Natural killer cell (primary cell): ENCODE measurements around the gene FTCDNL1. TPM values are rescaled to one million over a fixed set of nuclear protein-coding genes. Genes with fewer than 3 reads are reported as not detected.

Experiments used
- ATAC-seq, 3 donors: fragments of 150-1000 bp in 2 of 3; fragments of 200-7000 bp in 1 of 3; cut with Tn5 transposase; 1 replicate in 1 of 3; 2 replicates in 2 of 3; pipeline ENCODE4 v1.10.0; 2021; ENCODE audit warnings: mild to moderate bottlenecking in 2 of 3, moderate library complexity in 2 of 3
- DNase-seq, 2 donors: peaks; one replicate each; pipeline versions ENCODE4 v3.0.0 to v3.0.0-alpha.2; 2013 to 2021; ENCODE audit warnings: mixed read lengths in 1 of 2
- H3K27ac ChIP-seq: one replicate; pipeline ENCODE4 v1.5.1; 2013; ENCODE audit warnings: mild to moderate bottlenecking, low read length
- H3K27me3 ChIP-seq: one replicate; pipeline ENCODE4 v1.6.1; 2013; ENCODE audit warnings: low read length; ENCODE audit not compliant: control insufficient read depth, insufficient read depth
- H3K36me3 ChIP-seq: one replicate; pipeline ENCODE4 v1.6.1; 2013; ENCODE audit warnings: low read length; ENCODE audit not compliant: control insufficient read depth, insufficient read depth
- H3K4me1 ChIP-seq: one replicate; pipeline ENCODE4 v1.6.1; 2013; ENCODE audit warnings: low read length; ENCODE audit not compliant: control insufficient read depth, insufficient read depth
- H3K4me3 ChIP-seq: one replicate; pipeline ENCODE4 v1.5.1; 2013; ENCODE audit warnings: low read length
- H3K9me3 ChIP-seq: one replicate; pipeline ENCODE4 v1.6.1; 2013; ENCODE audit warnings: low read length; ENCODE audit not compliant: control insufficient read depth, insufficient read depth
- H3K27ac Mint-ChIP-seq, 2 donors: one replicate each; pipeline ENCODE4 v1.8.0; 2022; ENCODE audit warnings: mild to moderate bottlenecking in 2 of 2, mixed read lengths in 2 of 2, moderate library complexity in 1 of 2
- H3K27me3 Mint-ChIP-seq, 2 donors: one replicate each; pipeline ENCODE4 v1.8.0; 2022; ENCODE audit warnings: low read depth in 2 of 2, mixed read lengths in 2 of 2
- H3K36me3 Mint-ChIP-seq: one replicate; pipeline ENCODE4 v1.8.0; 2022; ENCODE audit warnings: mixed read lengths
- H3K4me1 Mint-ChIP-seq, 2 donors: one replicate each; pipeline ENCODE4 v1.8.0; 2022; ENCODE audit warnings: mixed read lengths in 2 of 2
- H3K4me3 Mint-ChIP-seq: one replicate; pipeline ENCODE4 v1.8.0; 2022; ENCODE audit warnings: mild to moderate bottlenecking, moderate library complexity, mixed read lengths
- H3K9me3 Mint-ChIP-seq, 2 donors: one replicate each; pipeline ENCODE4 v1.8.0; 2022; ENCODE audit warnings: mixed read lengths in 2 of 2
- CTCF ChIP-seq: fragments of 200-600 bp; IDR thresholded peaks from one replicate; pipeline ENCODE4 v1.8.0; 2022; ENCODE audit warnings: antibody characterized with exemption
- WGBS: methylation state at CpG from one replicate; pipeline ENCODE4 v1.1.7; 2013; ENCODE audit warnings: missing lambda C conversion rate; ENCODE audit not compliant: insufficient coverage; 5-methylcytosine and 5-hydroxymethylcytosine counted together
- intact Hi-C: fragments of 100-400 bp; cut with micrococcal nuclease; formaldehyde crosslinking; loops from one replicate; pipeline ENCODE4 v1.14.2; 2022
- total RNA-seq, 4 donors: library from RNA; stranded (reverse); fragments of 120-200 nt in 1 of 4; gene quantifications; one replicate each; pipeline versions ENCODE4 v1.2.3 to v1.2.4, GENCODE V29; 2013 to 2022

Gene FTCDNL1
- total RNA-seq, 3 donors from 2014 or later (not counting 1 experiment from before 2014, with no cell fraction given): 0.52 to 0.95 TPM; not detected in 1

- WGBS: 95% methylated on average over 5 of the region's 6 CpGs
- ATAC-seq: no peak
- Mint-ChIP-seq H3K27ac (no peak overlapping the region), H3K4me3 (no peak overlapping the region), H3K4me1 (no peaks in the 10 kb centered on the region), H3K9me3 (no peaks in the 10 kb centered on the region), H3K27me3 (peaks cover 11% of the 10 kb centered on the region in 2 donors), H3K36me3 (no peaks in the 10 kb centered on the region)
- Histone ChIP-seq H3K27ac (no peak overlapping the region), H3K36me3 (no peaks in the 10 kb centered on the region), H3K9me3 (no peaks in the 10 kb centered on the region), H3K4me1 (no peaks in the 10 kb centered on the region), H3K27me3 (no peaks in the 10 kb centered on the region), H3K4me3 (no peak overlapping the region)
- no peak for TF ChIP-seq CTCF
- no peak for DNase-seq
- intact Hi-C loops: no loop called here
Observed at GRCh38 chr2:199883474-199884212, 32.7 kb upstream of the FTCDNL1 start.

- intact Hi-C loops: no loop called here
- Mint-ChIP-seq H3K27me3 (peaks cover 10 to 11% of the 10 kb centered on the region in 2 donors), H3K9me3 (no peaks in the 10 kb centered on the region), H3K27ac (no peak overlapping the region), H3K4me3 (no peak overlapping the region), H3K36me3 (no peaks in the 10 kb centered on the region), H3K4me1 (no peaks in the 10 kb centered on the region)
- no peak for TF ChIP-seq CTCF
- Histone ChIP-seq H3K36me3 (no peaks in the 10 kb centered on the region), H3K4me3 (no peak overlapping the region), H3K27me3 (no peaks in the 10 kb centered on the region), H3K4me1 (no peaks in the 10 kb centered on the region), H3K27ac (no peak overlapping the region), H3K9me3 (no peaks in the 10 kb centered on the region)
- DNase-seq: no peak
- no peak for ATAC-seq
Observed at GRCh38 chr2:199882667-199883066, 31.7 kb upstream of the FTCDNL1 start.

GRCh38 chr2:199875400-199875799, 24.4 kb upstream of the FTCDNL1 start:
- Mint-ChIP-seq H3K36me3 (peaks cover 15% of the 10 kb centered on the region), H3K27me3 (peaks cover 12 to 17% of the 10 kb centered on the region in 2 donors), H3K4me3 (no peak overlapping the region), H3K27ac (no peak overlapping the region), H3K4me1 (no peaks in the 10 kb centered on the region), H3K9me3 (peaks cover 8 to 9% of the 10 kb centered on the region in 2 donors)
- WGBS: 100% methylated on average over 1 of the region's 1 CpG
- ATAC-seq (no peak), DNase-seq (no peak)
- Histone ChIP-seq H3K36me3 (no peaks in the 10 kb centered on the region), H3K4me3 (no peak overlapping the region), H3K4me1 (no peaks in the 10 kb centered on the region), H3K27me3 (no peaks in the 10 kb centered on the region), H3K27ac (no peak overlapping the region), H3K9me3 (peaks cover 4% of the 10 kb centered on the region)
- intact Hi-C loops: no loop called here
- no peak for TF ChIP-seq CTCF

GRCh38 chr2:199874209-199874608, 23.2 kb upstream of the FTCDNL1 start:
- Mint-ChIP-seq H3K36me3 (peaks cover 15% of the 10 kb centered on the region), H3K9me3 (peaks cover 8 to 9% of the 10 kb centered on the region in 2 donors), H3K27me3 (peaks cover 9 to 25% of the 10 kb centered on the region in 2 donors), H3K27ac (no peak overlapping the region), H3K4me1 (no peaks in the 10 kb centered on the region), H3K4me3 (no peak overlapping the region)
- ATAC-seq (no peak), DNase-seq (no peak)
- intact Hi-C loops: no loop called here
- no peaks in the 10 kb centered on the region for H3K27me3 ChIP-seq
- no peak overlapping the region for H3K27ac ChIP-seq
- 96% methylated on average over 1 of the region's 1 CpG for WGBS
- H3K4me3 ChIP-seq: no peak overlapping the region
- H3K9me3 ChIP-seq: peaks cover 4% of the 10 kb centered on the region
- no peaks in the 10 kb centered on the region for H3K4me1 ChIP-seq
- TF ChIP-seq CTCF: no peak
- H3K36me3 ChIP-seq: no peaks in the 10 kb centered on the region
